Upper lobe of right lung (tissue), 1 donor: Measurements from ENCODE around the gene RELCH. TPM values are rescaled to one million over a fixed set of nuclear protein-coding genes. Genes with fewer than 3 reads are reported as not detected.
"Not testable (repeated sequence)": the region's sequence is repeated elsewhere in the genome, so short reads cannot be mapped to it uniquely, and the experiment has no call there.

Source experiments
- ATAC-seq: fragments of 200-7000 bp; cut with Tn5 transposase; one replicate; pipeline ENCODE4 v1.9.1; 2020; ENCODE audit warnings: mild to moderate bottlenecking, moderate library complexity
- DNase-seq: peaks from one replicate; pipeline ENCODE4 v3.0.0-alpha.2; 2020
- H3K27ac ChIP-seq: fragments of 200-600 bp; one replicate; pipeline ENCODE4 v1.8.0; 2022
- H3K27me3 ChIP-seq: fragments of 200-600 bp; one replicate; pipeline ENCODE4 v1.8.0; 2022; ENCODE audit warnings: mild to moderate bottlenecking
- H3K36me3 ChIP-seq: fragments of 200-600 bp; one replicate; pipeline ENCODE4 v1.8.0; 2022
- H3K4me1 ChIP-seq: fragments of 200-600 bp; one replicate; pipeline ENCODE4 v1.8.0; 2022
- H3K4me3 ChIP-seq: fragments of 200-600 bp; one replicate; pipeline ENCODE4 v1.8.0; 2022; ENCODE audit warnings: mild to moderate bottlenecking
- H3K9me3 ChIP-seq: fragments of 200-600 bp; one replicate; pipeline ENCODE4 v1.8.0; 2022
- CTCF ChIP-seq: fragments of 200-600 bp; IDR thresholded peaks from one replicate; pipeline ENCODE4 v1.8.0; 2022; ENCODE audit warnings: antibody characterized with exemption
- intact Hi-C: fragments of 100-400 bp; cut with DNase I; formaldehyde crosslinking; loops from one replicate; pipeline ENCODE4 v1.11.0; 2022
- total RNA-seq: library from RNA; stranded (reverse); fragmentation: NEBNext Ultra II Directional; extraction: Animal tissue kit (Norgen Biotek cat#: 25700); gene quantifications from one replicate; pipeline ENCODE4 v1.2.1, GENCODE V29; 2021
- donor health status: DM: no; HTN: yes; CAD: no; lungs with severe emphysema.

The RELCH gene
- total RNA-seq, 1 donor from 2014 or later: 30.0 TPM

GRCh38 chr18:62165583-62165982, 21.5 kb upstream of the RELCH start:
- Histone ChIP-seq H3K9me3 (no peaks in the 10 kb centered on the region), H3K27me3 (no peaks in the 10 kb centered on the region), H3K4me1 (no peaks in the 10 kb centered on the region), H3K4me3 (no peak overlapping the region), H3K36me3 (no peaks in the 10 kb centered on the region), H3K27ac (no peak overlapping the region)
- intact Hi-C loops: no loop called here
- no peak for TF ChIP-seq CTCF
- DNase-seq (no peak), ATAC-seq (no peak)

- H3K4me1 ChIP-seq, intact Hi-C loops, H3K9me3 ChIP-seq, H3K36me3 ChIP-seq, H3K4me3 ChIP-seq, H3K27ac ChIP-seq, ATAC-seq, H3K27me3 ChIP-seq, DNase-seq: not testable (repeated sequence)
Observed at GRCh38 chr18:62166524-62166923, 20.5 kb upstream of the RELCH start.

- Histone ChIP-seq H3K27ac (no peak overlapping the region), H3K9me3 (no peaks in the 10 kb centered on the region), H3K4me3 (no peak overlapping the region), H3K4me1 (no peaks in the 10 kb centered on the region), H3K27me3 (no peaks in the 10 kb centered on the region), H3K36me3 (no peaks in the 10 kb centered on the region)
- no peak for DNase-seq
- TF ChIP-seq CTCF: no peak
- no peak for ATAC-seq
- intact Hi-C loops: no loop called here
Observed at GRCh38 chr18:62170857-62171256, 16.2 kb upstream of the RELCH start.

GRCh38 chr18:62172298-62172697, 14.8 kb upstream of the RELCH start:
- no peaks in the 10 kb centered on the region for H3K4me1 ChIP-seq
- TF ChIP-seq CTCF: no peak

GRCh38 chr18:62175521-62175920, 11.5 kb upstream of the RELCH start:
- Histone ChIP-seq H3K4me3 (no peak overlapping the region), H3K4me1 (no peaks in the 10 kb centered on the region), H3K36me3 (no peaks in the 10 kb centered on the region), H3K27ac (no peak overlapping the region), H3K27me3 (no peaks in the 10 kb centered on the region), H3K9me3 (no peaks in the 10 kb centered on the region)
- no peak for DNase-seq
- no peak for TF ChIP-seq CTCF
- no peak for ATAC-seq
- intact Hi-C loops: no loop called here

More at GRCh38 chr18:62172298-62172697, 14.8 kb upstream of the RELCH start:
- H3K9me3 ChIP-seq: no peaks in the 10 kb centered on the region
- DNase-seq (no peak), ATAC-seq (no peak)
- no peaks in the 10 kb centered on the region for H3K27me3 ChIP-seq
- no peaks in the 10 kb centered on the region for H3K36me3 ChIP-seq
- no peak overlapping the region for H3K27ac ChIP-seq
- intact Hi-C loops: no loop called here
- H3K4me3 ChIP-seq: no peak overlapping the region

GRCh38 chr18:62177271-62177670, 9.8 kb upstream of the RELCH start:
- DNase-seq (no peak), ATAC-seq (no peak)
- TF ChIP-seq CTCF: no peak
- H3K27me3 ChIP-seq: no peaks in the 10 kb centered on the region
- intact Hi-C loops: no loop called here
- no peaks in the 10 kb centered on the region for H3K4me1 ChIP-seq
- H3K36me3 ChIP-seq: no peaks in the 10 kb centered on the region
- no peak overlapping the region for H3K4me3 ChIP-seq
- no peak overlapping the region for H3K27ac ChIP-seq
- H3K9me3 ChIP-seq: no peaks in the 10 kb centered on the region
